Stomach (tissue), 4 donors: Measurements from ENCODE around the gene HLA-G.

ENCODE experiments used
- POLR2A ChIP-seq, 4 donors: fragments of 450-650 bp; IDR thresholded peaks; one replicate each; pipeline ENCODE4 v1.6.1; 2016; ENCODE audit warnings: antibody characterized with exemption in 4 of 4, control low read depth in 2 of 4, mild to moderate bottlenecking in 1 of 4, moderate library complexity in 1 of 4
- TF ChIP-seq, protein P1 (sequence below), 7 experiments: fragments of 450-650 bp in 4 of 7; fragments of 200-600 bp in 3 of 7; sonication (generic) in 3 of 7; IDR thresholded peaks; one replicate each; pipeline ENCODE4 v1.5.1; 2016 to 2019; ENCODE audit warnings: antibody characterized with exemption in 7 of 7, control low read depth in 2 of 7, mild to moderate bottlenecking in 1 of 7

- TF ChIP-seq, protein P1, sequence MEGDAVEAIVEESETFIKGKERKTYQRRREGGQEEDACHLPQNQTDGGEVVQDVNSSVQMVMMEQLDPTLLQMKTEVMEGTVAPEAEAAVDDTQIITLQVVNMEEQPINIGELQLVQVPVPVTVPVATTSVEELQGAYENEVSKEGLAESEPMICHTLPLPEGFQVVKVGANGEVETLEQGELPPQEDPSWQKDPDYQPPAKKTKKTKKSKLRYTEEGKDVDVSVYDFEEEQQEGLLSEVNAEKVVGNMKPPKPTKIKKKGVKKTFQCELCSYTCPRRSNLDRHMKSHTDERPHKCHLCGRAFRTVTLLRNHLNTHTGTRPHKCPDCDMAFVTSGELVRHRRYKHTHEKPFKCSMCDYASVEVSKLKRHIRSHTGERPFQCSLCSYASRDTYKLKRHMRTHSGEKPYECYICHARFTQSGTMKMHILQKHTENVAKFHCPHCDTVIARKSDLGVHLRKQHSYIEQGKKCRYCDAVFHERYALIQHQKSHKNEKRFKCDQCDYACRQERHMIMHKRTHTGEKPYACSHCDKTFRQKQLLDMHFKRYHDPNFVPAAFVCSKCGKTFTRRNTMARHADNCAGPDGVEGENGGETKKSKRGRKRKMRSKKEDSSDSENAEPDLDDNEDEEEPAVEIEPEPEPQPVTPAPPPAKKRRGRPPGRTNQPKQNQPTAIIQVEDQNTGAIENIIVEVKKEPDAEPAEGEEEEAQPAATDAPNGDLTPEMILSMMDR (IDR thresholded peaks at IDR 0.05), result no peak
- no peak for TF ChIP-seq POLR2A (IDR thresholded peaks at IDR 0.05)
Observed at GRCh38 chr6:29813066-29813465, 14.6 kb upstream of the HLA-G start.
